Liver (tissue), 9 donors: ENCODE results near the gene CKMT2. TPM values are rescaled to one million over a fixed set of nuclear protein-coding genes. Genes with fewer than 3 reads are reported as not detected.

Experiments
- DNase-seq: peaks from one replicate; pipeline ENCODE4 v3.0.0-alpha.2; 2017; ENCODE audit warnings: low spot score
- H3K27ac ChIP-seq, 2 donors: one replicate each; pipeline ENCODE4 v1.7.0; 2013; ENCODE audit warnings: inconsistent platforms in 2 of 2, low read length in 2 of 2, control low read depth in 1 of 2, low read depth in 1 of 2, mild to moderate bottlenecking in 1 of 2
- H3K27me3 ChIP-seq, 4 donors: one replicate each; pipeline versions ENCODE4 v1.6.1 to v1.7.0; 2013; ENCODE audit warnings: low read length in 3 of 4, inconsistent platforms in 1 of 4, mild to moderate bottlenecking in 1 of 4, moderate library complexity in 1 of 4; ENCODE audit not compliant: control insufficient read depth in 4 of 4, insufficient read depth in 4 of 4
- H3K36me3 ChIP-seq, 4 donors: one replicate each; pipeline versions ENCODE4 v1.6.1 to v1.7.0; 2013; ENCODE audit warnings: low read length in 3 of 4, mild to moderate bottlenecking in 3 of 4, low read depth in 1 of 4, moderate library complexity in 1 of 4; ENCODE audit not compliant: control insufficient read depth in 4 of 4, insufficient read depth in 3 of 4
- H3K4me1 ChIP-seq, 4 donors: one replicate each; pipeline versions ENCODE4 v1.6.1 to v1.7.0; 2013; ENCODE audit warnings: low read length in 3 of 4, mild to moderate bottlenecking in 3 of 4, moderate library complexity in 1 of 4; ENCODE audit not compliant: control insufficient read depth in 4 of 4, insufficient read depth in 4 of 4
- H3K4me3 ChIP-seq, 3 donors: one replicate each; pipeline versions ENCODE4 v1.6.1 to v1.7.0; 2013; ENCODE audit warnings: low read length in 3 of 3, control low read depth in 1 of 3, low read depth in 1 of 3, mild to moderate bottlenecking in 1 of 3
- H3K9ac ChIP-seq, 2 donors: one replicate each; pipeline ENCODE4 v1.7.0; 2013; ENCODE audit warnings: low read length in 2 of 2, mild to moderate bottlenecking in 2 of 2, moderate library complexity in 2 of 2, control low read depth in 1 of 2, low read depth in 1 of 2
- H3K9me3 ChIP-seq, 4 donors: one replicate each; pipeline versions ENCODE4 v1.6.1 to v1.7.0; 2013; ENCODE audit warnings: low read length in 3 of 4; ENCODE audit not compliant: control insufficient read depth in 4 of 4
- ATF3 ChIP-seq: IDR thresholded peaks from 2 replicates; pipeline ENCODE4 v1.6.1; 2016; ENCODE audit warnings: antibody characterized with exemption
- CTCF ChIP-seq: fragments of 150-350 bp; IDR thresholded peaks from 2 replicates; pipeline ENCODE4 v1.5.1; 2017; ENCODE audit warnings: improper control_type of control experiment, low read depth, low read length; ENCODE audit not compliant: missing input control
- EGR1 ChIP-seq, 2 donors: IDR thresholded peaks; 2 replicates each; pipeline ENCODE4 v1.6.1; 2016 to 2018; ENCODE audit warnings: antibody characterized with exemption in 2 of 2, low read depth in 2 of 2
- FOXA1 ChIP-seq: IDR thresholded peaks from 2 replicates; pipeline ENCODE4 v1.6.1; 2016; ENCODE audit warnings: antibody characterized with exemption
- FOXA2 ChIP-seq: IDR thresholded peaks from 2 replicates; pipeline ENCODE4 v1.6.1; 2016; ENCODE audit warnings: antibody characterized with exemption
- GABPA ChIP-seq, 2 donors: IDR thresholded peaks in 1 of 2; conservative IDR thresholded peaks in 1 of 2; 2 replicates each; pipeline ENCODE4 v1.6.1; 2016; ENCODE audit warnings: antibody characterized with exemption in 2 of 2, mild to moderate bottlenecking in 1 of 2, moderate library complexity in 1 of 2
- HNF4A ChIP-seq, 2 donors: conservative IDR thresholded peaks; 2 replicates each; pipeline ENCODE4 v1.6.1; 2016; ENCODE audit warnings: antibody characterized with exemption in 2 of 2, mild to moderate bottlenecking in 2 of 2
- HNF4G ChIP-seq: IDR thresholded peaks from 2 replicates; pipeline ENCODE4 v1.6.1; 2016; ENCODE audit warnings: antibody characterized with exemption
- JUND ChIP-seq, 2 donors: IDR thresholded peaks; 2 replicates each; pipeline ENCODE4 v1.6.1; 2016; ENCODE audit warnings: antibody characterized with exemption in 2 of 2
- NR2F2 ChIP-seq: IDR thresholded peaks from 2 replicates; pipeline ENCODE4 v1.6.1; 2016; ENCODE audit warnings: antibody characterized with exemption
- RAD21 ChIP-seq, 2 donors: IDR thresholded peaks; 2 replicates each; pipeline ENCODE4 v1.6.1; 2016; ENCODE audit warnings: antibody characterized with exemption in 2 of 2, mild to moderate bottlenecking in 2 of 2
- RXRA ChIP-seq, 2 donors: IDR thresholded peaks; 2 replicates each; pipeline ENCODE4 v1.6.1; 2017 to 2018; ENCODE audit warnings: antibody characterized with exemption in 2 of 2, mild to moderate bottlenecking in 1 of 2
- SP1 ChIP-seq: IDR thresholded peaks from 2 replicates; pipeline ENCODE4 v1.6.1; 2018; ENCODE audit warnings: antibody characterized with exemption, mild to moderate bottlenecking
- TAF1 ChIP-seq: conservative IDR thresholded peaks from 2 replicates; pipeline ENCODE4 v1.6.1; 2016; ENCODE audit warnings: antibody characterized with exemption, mild to moderate bottlenecking
- YY1 ChIP-seq: IDR thresholded peaks from 2 replicates; pipeline ENCODE4 v1.6.1; 2016; ENCODE audit warnings: antibody characterized with exemption, mild to moderate bottlenecking
- WGBS: extraction: QIAGEN DNeasy Blood & Tissue Kit; methylation state at CpG from one replicate; pipeline ENCODE4 v1.1.7; 2013; 5-methylcytosine and 5-hydroxymethylcytosine counted together
- polyA plus RNA-seq, 2 donors: library from polyadenylated mRNA; stranded (reverse) in 1 of 2; unstranded in 1 of 2; fragments of 200-250 nt in 1 of 2; fragments of >200 nt in 1 of 2; fragmentation: Nextera tagmentation in 1 of 2; extraction: Ambion mirVana in 1 of 2; gene quantifications; one replicate each; pipeline versions ENCODE4 v1.2.1 to v1.2.3, GENCODE V29; 2013 to 2015
- total RNA-seq, 2 donors: library from RNA; depleted of rRNA; stranded (reverse); fragments of >200 nt; gene quantifications; one replicate each; pipeline ENCODE4 v1.2.3, GENCODE V29; 2014
- TF ChIP-seq, protein P1 (sequence below): IDR thresholded peaks from 2 replicates; pipeline ENCODE4 v1.6.1; 2016; ENCODE audit warnings: antibody characterized with exemption
- TF ChIP-seq, protein P2 (sequence below): IDR thresholded peaks from 2 replicates; pipeline ENCODE4 v1.6.1; 2016; ENCODE audit warnings: antibody characterized with exemption
- TF ChIP-seq, protein P3 (sequence below): IDR thresholded peaks from 2 replicates; pipeline ENCODE4 v1.6.1; 2016; ENCODE audit warnings: antibody characterized with exemption, mild to moderate bottlenecking
- donor health status: healthy.
- donor health status: healthy.
- donor health status: healthy.
- donor health status: healthy.
- donor health status: healthy.

Gene CKMT2
- total and polyA plus RNA-seq, 4 donors: 0.20 to 2.6 (median 0.82) TPM

GRCh38 chr5:81288021-81288433 is 54.9 kb downstream of the CKMT2 start:
- WGBS: 92% methylated on average over 4 of the region's 4 CpGs
- H3K4me1 ChIP-seq: peaks cover 0 to 2% (median 0%) of the 10 kb centered on the region in 4 donors
- H3K27ac ChIP-seq: no peak overlapping the region
- H3K9me3 ChIP-seq: peaks cover 0 to 12% (median 5%) of the 10 kb centered on the region in 4 donors
- no peaks in the 10 kb centered on the region for H3K27me3 ChIP-seq
- DNase-seq: no peak
- no peak overlapping the region for H3K4me3 ChIP-seq
- TF ChIP-seq, protein P1, sequence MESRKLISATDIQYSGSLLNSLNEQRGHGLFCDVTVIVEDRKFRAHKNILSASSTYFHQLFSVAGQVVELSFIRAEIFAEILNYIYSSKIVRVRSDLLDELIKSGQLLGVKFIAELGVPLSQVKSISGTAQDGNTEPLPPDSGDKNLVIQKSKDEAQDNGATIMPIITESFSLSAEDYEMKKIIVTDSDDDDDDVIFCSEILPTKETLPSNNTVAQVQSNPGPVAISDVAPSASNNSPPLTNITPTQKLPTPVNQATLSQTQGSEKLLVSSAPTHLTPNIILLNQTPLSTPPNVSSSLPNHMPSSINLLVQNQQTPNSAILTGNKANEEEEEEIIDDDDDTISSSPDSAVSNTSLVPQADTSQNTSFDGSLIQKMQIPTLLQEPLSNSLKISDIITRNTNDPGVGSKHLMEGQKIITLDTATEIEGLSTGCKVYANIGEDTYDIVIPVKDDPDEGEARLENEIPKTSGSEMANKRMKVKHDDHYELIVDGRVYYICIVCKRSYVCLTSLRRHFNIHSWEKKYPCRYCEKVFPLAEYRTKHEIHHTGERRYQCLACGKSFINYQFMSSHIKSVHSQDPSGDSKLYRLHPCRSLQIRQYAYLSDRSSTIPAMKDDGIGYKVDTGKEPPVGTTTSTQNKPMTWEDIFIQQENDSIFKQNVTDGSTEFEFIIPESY: no peak
- TF ChIP-seq EGR1 (IDR thresholded peaks at IDR 0.05; ENCODE audit: low read depth in 2 of 2) (no peak), JUND (IDR thresholded peaks at IDR 0.05) (no peak), NR2F2 (no peak), FOXA2 (no peak), GABPA (IDR thresholded peaks at IDR 0.05 in 1 of 2, conservative IDR thresholded peaks at IDR 0.05 in 1 of 2) (no peak), TAF1 (no peak), HNF4A (conservative IDR thresholded peaks at IDR 0.05) (no peak), RAD21 (IDR thresholded peaks at IDR 0.05) (no peak), SP1 (no peak), YY1 (no peak), ATF3 (no peak), FOXA1 (no peak), HNF4G (no peak), RXRA (IDR thresholded peaks at IDR 0.05) (no peak), CTCF (no peak)
- TF ChIP-seq, protein P2, sequence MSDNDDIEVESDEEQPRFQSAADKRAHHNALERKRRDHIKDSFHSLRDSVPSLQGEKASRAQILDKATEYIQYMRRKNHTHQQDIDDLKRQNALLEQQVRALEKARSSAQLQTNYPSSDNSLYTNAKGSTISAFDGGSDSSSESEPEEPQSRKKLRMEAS: no peak
- peaks cover 0 to 11% (median under 1%) of the 10 kb centered on the region in 4 donors for H3K36me3 ChIP-seq
- no peak overlapping the region for H3K9ac ChIP-seq

DNA sequence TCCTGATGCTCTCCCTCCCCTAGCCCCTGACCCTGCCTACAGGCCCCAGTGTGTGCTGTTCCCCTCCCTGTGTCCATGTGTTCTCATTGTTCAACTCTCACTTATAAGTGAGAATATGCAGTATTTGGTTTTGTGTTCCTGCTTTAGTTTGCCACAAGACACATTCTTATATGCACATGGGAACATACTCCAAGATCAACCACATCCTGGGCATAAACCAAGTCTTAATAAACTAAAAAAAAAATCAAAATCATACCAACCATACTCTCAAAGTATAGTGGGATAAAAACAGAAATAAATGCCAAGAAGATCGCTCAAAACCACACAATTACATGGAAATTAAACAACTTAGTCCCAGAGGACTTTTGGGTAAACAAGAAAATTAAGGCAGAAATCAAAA is 57.0 kb downstream of the CKMT2 start:
- WGBS: 94% methylated on average over 1 of the region's 1 CpG
- Histone ChIP-seq H3K9me3 (peaks cover 0 to 12% (median 5%) of the 10 kb centered on the region in 4 donors), H3K27ac (no peak overlapping the region), H3K27me3 (no peaks in the 10 kb centered on the region), H3K36me3 (peaks cover 0 to 11% (median under 1%) of the 10 kb centered on the region in 4 donors), H3K4me1 (peaks cover 0 to 2% (median 0%) of the 10 kb centered on the region in 4 donors), H3K9ac (no peak overlapping the region), H3K4me3 (no peak overlapping the region)
- no peak for DNase-seq
- TF ChIP-seq, protein P2: no peak
- no peak for TF ChIP-seq EGR1 (IDR thresholded peaks at IDR 0.05; ENCODE audit: low read depth in 2 of 2)
- TF ChIP-seq FOXA2: no peak
- TF ChIP-seq TAF1: no peak
- TF ChIP-seq, protein P3, sequence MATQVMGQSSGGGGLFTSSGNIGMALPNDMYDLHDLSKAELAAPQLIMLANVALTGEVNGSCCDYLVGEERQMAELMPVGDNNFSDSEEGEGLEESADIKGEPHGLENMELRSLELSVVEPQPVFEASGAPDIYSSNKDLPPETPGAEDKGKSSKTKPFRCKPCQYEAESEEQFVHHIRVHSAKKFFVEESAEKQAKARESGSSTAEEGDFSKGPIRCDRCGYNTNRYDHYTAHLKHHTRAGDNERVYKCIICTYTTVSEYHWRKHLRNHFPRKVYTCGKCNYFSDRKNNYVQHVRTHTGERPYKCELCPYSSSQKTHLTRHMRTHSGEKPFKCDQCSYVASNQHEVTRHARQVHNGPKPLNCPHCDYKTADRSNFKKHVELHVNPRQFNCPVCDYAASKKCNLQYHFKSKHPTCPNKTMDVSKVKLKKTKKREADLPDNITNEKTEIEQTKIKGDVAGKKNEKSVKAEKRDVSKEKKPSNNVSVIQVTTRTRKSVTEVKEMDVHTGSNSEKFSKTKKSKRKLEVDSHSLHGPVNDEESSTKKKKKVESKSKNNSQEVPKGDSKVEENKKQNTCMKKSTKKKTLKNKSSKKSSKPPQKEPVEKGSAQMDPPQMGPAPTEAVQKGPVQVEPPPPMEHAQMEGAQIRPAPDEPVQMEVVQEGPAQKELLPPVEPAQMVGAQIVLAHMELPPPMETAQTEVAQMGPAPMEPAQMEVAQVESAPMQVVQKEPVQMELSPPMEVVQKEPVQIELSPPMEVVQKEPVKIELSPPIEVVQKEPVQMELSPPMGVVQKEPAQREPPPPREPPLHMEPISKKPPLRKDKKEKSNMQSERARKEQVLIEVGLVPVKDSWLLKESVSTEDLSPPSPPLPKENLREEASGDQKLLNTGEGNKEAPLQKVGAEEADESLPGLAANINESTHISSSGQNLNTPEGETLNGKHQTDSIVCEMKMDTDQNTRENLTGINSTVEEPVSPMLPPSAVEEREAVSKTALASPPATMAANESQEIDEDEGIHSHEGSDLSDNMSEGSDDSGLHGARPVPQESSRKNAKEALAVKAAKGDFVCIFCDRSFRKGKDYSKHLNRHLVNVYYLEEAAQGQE: no peak
- TF ChIP-seq RAD21 (IDR thresholded peaks at IDR 0.05): no peak
- TF ChIP-seq CTCF: no peak
- TF ChIP-seq SP1: no peak
- TF ChIP-seq, protein P1: no peak
- no peak for TF ChIP-seq ATF3
- no peak for TF ChIP-seq RXRA (IDR thresholded peaks at IDR 0.05)
- no peak for TF ChIP-seq JUND (IDR thresholded peaks at IDR 0.05)
- no peak for TF ChIP-seq NR2F2
- no peak for TF ChIP-seq HNF4A (conservative IDR thresholded peaks at IDR 0.05)
- TF ChIP-seq FOXA1: no peak
- no peak for TF ChIP-seq YY1
